Measurements from ENCODE around the gene CDH5. TPM values are rescaled to one million over a fixed set of nuclear protein-coding genes. Genes with fewer than 3 reads are reported as not detected.

Gene CDH5
- total RNA-seq, 4 donors from 2014 or later = 31.8 to 237 (median 95.8) TPM

- no peak for DNase-seq (ENCODE audit: low spot score)
- TF ChIP-seq, protein P1, sequence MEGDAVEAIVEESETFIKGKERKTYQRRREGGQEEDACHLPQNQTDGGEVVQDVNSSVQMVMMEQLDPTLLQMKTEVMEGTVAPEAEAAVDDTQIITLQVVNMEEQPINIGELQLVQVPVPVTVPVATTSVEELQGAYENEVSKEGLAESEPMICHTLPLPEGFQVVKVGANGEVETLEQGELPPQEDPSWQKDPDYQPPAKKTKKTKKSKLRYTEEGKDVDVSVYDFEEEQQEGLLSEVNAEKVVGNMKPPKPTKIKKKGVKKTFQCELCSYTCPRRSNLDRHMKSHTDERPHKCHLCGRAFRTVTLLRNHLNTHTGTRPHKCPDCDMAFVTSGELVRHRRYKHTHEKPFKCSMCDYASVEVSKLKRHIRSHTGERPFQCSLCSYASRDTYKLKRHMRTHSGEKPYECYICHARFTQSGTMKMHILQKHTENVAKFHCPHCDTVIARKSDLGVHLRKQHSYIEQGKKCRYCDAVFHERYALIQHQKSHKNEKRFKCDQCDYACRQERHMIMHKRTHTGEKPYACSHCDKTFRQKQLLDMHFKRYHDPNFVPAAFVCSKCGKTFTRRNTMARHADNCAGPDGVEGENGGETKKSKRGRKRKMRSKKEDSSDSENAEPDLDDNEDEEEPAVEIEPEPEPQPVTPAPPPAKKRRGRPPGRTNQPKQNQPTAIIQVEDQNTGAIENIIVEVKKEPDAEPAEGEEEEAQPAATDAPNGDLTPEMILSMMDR (IDR thresholded peaks at IDR 0.05) = no peak
- ATAC-seq (ENCODE audit: low FRiP score) = no peak
Observed at GRCh38 chr16:66386629-66387622, 20.4 kb downstream of the CDH5 start.

DNA sequence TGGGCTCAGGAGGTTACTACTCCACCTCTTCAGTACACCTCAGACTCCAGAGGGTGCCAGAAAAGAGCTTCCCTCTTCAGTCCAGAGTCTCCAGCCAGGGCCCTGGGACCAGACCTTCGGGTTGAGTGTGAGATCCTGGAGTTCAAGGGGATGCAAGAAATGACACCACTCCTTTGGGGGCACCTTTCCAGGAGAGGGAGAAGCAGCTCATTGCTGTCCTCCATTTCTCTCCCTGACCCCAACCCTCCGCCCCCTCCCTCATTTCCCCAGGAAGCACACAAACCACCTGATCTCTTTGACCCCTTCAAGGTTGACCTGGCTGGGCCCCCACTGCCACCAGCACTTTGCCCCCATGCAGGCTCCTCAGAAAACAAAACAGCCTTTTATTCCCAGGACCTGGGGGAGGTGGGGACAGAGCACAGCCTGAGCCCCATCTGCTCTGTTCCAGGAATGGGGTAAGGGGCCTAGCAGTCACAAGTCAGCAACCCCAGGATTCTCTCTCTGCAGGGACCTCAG, 21.4 kb downstream of the CDH5 start:
- TF ChIP-seq, protein P1 (IDR thresholded peaks at IDR 0.05) = no peak
- ATAC-seq (ENCODE audit: low FRiP score) (no peak), DNase-seq (ENCODE audit: low spot score) (no peak)

- TF ChIP-seq, protein P1 (IDR thresholded peaks at IDR 0.05) = no peak
- ATAC-seq (ENCODE audit: low FRiP score) (no peak), DNase-seq (ENCODE audit: low spot score) (no peak)
Observed at GRCh38 chr16:66388350-66389139, 22.1 kb downstream of the CDH5 start.

GRCh38 chr16:66389256-66390176, 23.0 kb downstream of the CDH5 start:
- TF ChIP-seq, protein P1 (IDR thresholded peaks at IDR 0.05) = no peak
- no peak for ATAC-seq (ENCODE audit: low FRiP score)
- DNase-seq (ENCODE audit: low spot score) = no peak

DNA sequence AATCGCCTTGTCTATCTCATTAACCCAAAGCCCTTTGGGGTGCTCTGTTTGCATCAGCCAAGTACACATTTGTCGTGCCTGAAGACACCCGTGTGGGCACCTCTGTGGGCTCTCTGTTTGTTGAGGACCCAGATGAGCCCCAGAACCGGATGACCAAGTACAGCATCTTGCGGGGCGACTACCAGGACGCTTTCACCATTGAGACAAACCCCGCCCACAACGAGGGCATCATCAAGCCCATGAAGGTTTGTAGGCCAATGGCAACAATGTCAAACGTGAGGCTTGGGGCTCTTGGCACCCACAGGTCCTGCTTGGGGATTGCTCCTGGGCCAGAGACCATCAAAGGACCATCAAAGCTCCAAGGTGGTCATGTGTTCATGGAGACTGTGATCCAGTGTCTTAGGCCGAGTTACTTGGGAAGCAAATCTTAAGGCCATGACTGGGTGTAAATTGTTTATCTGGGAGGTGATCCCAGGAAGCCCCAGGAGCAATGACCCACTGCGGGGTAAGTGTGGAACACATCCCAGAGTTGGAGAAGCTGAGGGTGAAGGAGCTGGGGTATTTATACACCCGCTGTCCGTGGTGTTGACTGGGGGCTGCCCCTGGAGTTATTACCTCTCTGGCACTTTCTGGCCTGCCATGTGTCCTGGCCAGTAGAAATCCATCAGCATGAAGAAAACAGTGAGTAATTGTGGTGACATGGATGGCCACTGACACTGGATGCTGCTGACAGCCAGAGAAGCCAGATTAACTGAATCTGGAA, 24.0 kb downstream of the CDH5 start:
- ATAC-seq (ENCODE audit: low FRiP score) (no peak), DNase-seq (ENCODE audit: low spot score) (no peak)
- TF ChIP-seq, protein P1 (IDR thresholded peaks at IDR 0.05) = no peak

Data from omental fat pad (tissue), 4 donors.